NK-92 (cell line): ENCODE measurements around the gene KIRREL3.

Source experiments
- DNase-seq: peaks from one replicate; lab custom pipeline; 2025; ENCODE audit not compliant: unreplicated experiment; lab: John Stamatoyannopoulos, UW

Gene KIRREL3

GRCh38 chr11:126432065-126432461 lies 568.5 kb downstream of the KIRREL3 start:
- DNase-seq: no peak

GRCh38 chr11:126431401-126432064 lies 569.0 kb downstream of the KIRREL3 start:
- DNase-seq: no peak

GRCh38 chr11:126430581-126431335 lies 569.8 kb downstream of the KIRREL3 start:
- no peak for DNase-seq

DNA sequence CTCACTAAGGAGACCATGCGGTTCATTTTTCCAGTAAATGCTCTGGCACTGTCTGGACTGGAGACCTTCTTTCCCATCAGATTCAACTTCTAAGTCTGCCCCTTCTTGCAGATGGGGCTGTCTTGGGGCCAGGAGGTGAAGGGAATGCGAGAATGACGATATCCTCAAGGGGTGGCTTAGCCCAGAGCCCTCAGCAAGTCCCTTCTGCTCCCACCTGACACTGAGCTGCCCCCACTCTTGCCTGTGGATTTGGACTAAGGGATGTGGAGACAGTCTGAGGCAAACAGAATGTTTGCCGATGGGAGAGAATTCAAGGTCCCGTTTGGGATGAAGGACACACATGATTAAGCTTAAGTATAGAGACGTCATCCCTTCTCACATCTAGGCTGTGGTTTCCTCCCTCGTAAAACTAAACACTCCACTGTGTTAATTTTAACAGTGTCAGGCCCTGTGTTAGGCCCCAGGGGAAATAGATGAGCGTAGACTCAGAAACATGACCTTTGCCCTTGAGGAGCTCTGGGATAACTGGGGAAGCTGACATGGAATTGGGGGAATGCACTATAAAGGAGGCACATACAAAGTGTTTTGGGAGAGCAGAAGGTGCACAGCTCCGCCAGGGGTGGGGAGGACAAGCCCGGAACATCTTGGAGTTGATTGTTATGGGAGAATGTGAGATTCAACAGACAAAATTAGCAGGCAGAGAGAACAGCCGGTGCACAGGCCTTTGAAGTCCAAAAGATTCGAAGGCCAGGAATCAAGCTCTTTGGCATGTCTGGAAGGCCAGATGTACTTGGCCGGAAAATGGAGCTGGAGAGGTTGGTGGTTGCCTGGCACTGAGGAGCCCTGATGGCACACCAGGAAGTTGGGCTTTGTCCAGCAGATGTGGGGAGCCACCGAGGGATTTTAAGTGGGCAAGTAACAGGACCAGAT lies 573.5 kb downstream of the KIRREL3 start:
- no peak for DNase-seq

DNA sequence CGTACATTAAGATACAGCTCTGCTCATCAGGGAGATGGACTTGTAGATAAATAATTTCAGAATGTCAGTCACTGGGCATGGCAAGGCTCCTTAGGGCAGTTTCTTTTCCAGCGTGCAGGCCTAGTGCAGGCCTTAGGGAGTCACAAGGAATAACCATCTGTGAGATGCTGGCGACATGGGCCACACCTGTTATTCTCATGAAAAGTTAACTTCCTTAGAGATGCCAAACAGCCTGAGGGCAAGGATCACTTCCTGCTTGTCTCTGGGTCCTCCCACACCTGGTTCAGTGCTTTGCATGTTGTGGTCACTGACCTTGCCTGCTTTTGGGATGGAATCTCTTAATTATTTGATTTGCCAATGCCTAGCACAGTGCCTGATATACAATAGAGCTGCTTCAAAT lies 574.5 kb downstream of the KIRREL3 start:
- no peak for DNase-seq

GRCh38 chr11:126424471-126425039 lies 576.0 kb downstream of the KIRREL3 start:
- no peak for DNase-seq

DNA sequence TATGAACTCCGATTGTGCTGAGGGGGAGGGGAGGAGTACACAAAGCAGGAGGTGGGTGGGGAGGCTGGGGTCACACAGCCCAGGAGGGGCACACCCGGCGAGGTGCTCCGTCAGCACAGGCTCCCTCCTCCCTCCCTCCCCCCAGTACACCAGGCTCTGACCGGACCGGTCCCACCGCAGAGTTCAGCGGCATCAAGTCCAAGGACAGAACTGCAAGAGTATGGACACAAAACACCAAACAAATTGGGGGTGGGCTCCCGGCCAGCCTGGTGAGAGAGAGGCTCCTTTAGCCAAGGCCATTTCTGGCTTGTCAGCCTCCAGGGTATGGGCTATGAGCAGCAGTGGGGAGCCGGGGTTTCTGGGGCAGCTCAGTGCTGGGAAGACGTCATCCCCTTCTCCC lies 576.8 kb downstream of the KIRREL3 start:
- DNase-seq: no peak

GRCh38 chr11:126423154-126423553 lies 577.4 kb downstream of the KIRREL3 start:
- DNase-seq: no peak

- no peak for DNase-seq
These were observed 578.1 kb downstream of the KIRREL3 start for GRCh38 chr11:126422446-126422845.

GRCh38 chr11:126421271-126421671 lies 579.3 kb downstream of the KIRREL3 start:
- DNase-seq: no peak

GRCh38 chr11:126420698-126421256 lies 579.8 kb downstream of the KIRREL3 start:
- no peak for DNase-seq

DNA sequence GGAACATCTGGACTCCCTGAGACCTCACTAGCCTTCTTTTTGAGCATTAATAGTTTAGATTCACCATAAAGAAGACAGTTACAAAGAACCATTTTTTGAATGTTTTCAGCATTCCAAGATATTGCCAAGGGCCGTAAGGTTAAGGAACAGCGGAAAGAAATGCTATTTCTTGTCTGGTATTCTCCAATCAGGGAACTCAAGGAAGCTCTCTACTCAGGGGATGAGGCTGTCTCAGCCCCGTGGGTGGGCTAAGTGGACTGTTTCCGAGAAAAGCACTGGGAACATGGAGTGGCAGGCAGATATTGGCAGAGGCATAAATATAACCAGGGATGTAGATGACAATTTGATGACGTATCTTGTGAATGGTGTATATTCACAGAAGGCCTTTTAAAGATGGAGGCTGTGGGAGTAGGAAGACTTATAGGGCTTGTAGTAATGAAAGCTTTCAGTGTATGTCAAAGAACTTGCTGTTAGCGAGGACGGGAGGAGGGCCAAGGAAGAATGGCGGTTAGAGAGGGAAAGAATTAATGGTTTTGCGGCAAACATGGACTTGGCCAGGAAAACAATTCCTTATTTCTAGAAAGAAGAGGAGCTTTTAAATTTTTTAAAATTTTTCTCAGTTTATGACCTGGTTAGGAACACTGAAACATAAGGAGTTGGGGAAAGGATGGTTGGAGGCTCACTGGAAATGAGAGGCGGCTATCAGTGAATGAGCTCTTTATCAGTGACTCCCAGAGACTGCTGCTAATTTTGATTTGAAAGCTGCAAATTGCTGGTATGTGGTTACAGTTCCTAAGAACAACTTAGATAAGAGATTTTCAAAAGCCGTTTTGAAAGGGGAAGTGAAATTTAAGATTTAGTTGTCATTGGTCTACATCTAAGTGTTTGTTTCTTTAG lies 580.5 kb downstream of the KIRREL3 start:
- no peak for DNase-seq

DNA sequence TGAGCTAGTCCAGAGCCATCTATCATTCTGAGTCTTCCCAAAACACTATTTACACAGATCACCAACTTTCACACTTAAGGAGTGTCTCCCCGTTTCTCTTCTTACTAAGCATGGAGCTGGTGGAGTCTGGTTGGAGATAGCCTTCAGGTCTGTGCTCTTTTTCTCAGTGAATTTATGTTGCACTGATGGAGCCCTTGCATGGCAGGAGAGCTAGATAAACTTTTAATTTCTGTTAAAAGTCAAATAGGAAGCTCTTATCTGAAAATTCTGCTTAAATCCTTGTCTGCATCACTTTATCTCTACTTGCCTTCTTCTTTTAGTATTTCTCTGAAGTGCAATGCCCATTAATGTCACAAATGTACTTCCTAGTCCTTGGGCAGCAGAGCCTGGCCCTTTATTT lies 581.7 kb downstream of the KIRREL3 start:
- DNase-seq: no peak

DNA sequence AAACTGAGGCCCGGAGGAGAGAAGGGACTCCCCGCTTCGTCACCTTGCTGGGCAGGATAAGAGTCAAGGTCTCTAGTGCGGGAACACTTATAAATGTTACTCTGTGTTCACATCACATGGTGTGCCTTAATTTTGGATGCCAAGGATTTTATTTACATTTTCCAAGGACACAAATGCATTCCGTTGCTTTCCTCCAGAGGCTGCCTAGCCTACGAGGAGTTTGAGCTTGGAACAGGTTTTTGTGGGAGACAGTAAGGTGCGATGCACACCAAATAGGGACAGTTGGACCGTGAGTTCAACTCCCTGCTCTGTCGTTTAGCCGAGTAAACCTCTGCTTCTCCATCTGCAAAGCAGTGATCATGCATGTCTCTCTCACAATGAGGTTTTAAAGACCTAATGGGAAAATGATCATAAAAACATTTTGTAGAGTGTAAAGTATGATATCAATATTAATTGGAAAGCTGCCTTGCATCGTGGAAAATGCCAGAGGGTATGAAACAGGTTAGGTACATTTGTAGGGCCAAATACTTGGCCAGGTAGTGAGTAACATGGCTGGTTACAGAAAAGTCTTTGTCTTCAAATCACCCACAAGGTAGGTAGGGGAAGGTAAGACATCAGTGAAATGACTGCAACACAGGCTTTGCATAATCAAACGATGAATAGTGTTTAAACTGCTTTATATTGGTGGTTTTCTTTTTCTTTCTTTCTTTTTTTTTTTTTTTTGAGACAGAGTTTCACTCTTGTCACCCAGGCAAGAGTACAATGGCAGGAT lies 583.3 kb downstream of the KIRREL3 start:
- no peak for DNase-seq

DNA sequence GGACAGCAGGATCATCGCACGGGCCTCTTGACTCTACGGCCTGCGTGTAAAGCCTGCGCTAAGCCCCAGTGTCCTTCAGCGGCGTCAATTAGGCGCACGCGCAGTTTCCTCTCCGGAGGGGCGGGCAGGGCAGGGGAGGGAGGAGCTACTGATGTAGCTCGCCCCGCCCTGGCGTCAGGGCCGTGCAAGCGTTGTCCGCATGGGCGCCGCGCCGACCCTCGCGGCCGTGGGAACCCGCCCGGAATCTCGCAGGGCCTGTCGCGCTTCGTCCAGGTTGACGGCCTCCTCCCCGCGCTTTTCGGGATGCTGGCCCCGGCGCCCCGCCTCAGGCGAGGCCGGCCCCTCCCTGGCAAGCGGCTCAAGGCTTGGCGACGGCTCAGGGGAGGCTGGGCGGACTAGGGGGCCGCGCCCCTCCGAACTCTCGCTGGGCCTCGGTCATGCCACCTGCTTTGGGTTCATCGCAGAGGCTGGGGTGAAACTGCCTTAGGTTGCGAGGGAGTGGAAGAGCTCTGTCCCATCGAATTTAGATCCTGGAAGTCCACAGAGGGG lies 584.0 kb downstream of the KIRREL3 start:
- no peak for DNase-seq

DNA sequence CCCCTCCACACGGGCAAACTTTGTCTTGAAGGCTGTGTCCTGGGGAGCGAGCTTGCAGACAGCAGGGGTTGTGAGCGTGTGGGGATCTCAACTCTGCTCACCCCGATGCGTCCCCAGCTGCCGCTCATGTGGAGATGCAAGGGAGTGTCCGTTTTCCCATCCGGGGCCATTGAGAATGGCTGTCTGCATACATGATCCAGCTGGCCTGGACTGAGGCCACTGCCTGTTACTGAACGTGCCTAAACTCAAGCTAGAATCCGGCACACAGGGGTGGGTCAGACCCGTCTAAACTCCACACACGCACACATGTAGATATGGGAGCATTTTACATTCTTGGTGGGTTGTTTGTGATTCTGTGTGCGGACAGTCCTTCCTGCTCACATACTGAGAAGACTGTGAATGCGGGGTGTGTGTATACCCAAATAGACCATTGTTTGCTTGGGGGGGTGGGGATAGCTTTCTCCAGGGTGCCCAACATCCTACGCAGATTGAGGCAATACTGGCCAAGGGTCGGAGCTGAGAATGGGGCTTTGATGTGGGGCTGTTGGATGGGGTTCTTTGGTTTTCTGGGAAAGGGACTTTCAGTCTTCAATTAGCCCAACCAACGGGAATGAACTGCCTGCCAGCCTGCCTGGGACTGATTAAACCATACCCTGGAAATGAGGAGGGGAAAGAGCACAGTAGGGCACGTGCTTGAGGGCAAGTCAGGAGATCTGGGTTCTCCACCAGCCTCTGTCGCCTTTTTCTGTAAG lies 584.7 kb downstream of the KIRREL3 start:
- DNase-seq: no peak

- no peak for DNase-seq
These were observed 585.4 kb downstream of the KIRREL3 start for GRCh38 chr11:126415128-126415527.

DNA sequence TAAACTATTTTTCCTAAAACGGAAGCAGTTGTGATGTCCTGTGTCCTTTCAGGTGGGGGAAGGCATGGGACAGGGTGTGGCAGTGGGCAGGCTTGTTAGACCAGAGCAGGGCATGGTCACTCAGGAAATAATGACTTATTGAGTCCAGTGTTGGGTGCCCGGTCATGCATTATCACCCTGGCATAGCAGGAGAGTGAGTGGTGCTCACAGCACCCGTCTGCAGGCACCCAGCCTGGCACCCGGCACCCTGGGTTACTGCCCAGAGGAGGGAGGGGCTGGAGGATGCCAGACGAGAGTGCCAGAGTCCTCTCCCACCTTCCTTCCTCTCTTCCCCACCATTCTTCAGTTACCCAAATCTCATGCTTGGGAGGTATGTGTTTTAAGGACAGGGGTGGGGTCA lies 586.0 kb downstream of the KIRREL3 start:
- DNase-seq: no peak
